Stimulated activated CD8-positive, alpha-beta memory T cell treated with anti-CD3 and anti-CD28 coated beads, Interleukin-7, amount 100 ng/mL, for 4 hours (primary cell): ENCODE measurements around the gene MYNN.

Experiments
- DNase-seq, 2 donors: peaks; one replicate each; pipeline ENCODE4 v3.0.0-alpha.2; 2020; ENCODE audit warnings: low read depth in 2 of 2

MYNN gene

DNA sequence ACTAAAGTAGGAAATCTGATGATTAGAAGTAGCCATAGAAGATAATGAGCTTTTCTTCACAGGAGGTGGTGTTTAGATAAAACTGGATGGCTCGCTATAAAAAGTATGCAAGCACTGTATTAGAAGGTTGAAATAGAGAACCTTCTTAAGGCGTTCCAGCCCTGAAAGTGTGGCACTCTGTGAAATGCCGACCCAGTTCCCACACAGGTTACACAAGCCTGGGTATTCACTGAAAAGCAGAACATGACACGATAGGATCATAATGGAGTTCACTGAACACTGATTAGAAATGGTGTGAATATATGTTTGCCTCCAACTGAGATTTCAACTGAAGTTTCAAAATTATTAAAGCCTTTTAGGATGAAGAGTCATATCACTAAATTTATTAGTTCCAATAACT, 54.5 kb downstream of the MYNN start:
- DNase-seq: no peak

DNA sequence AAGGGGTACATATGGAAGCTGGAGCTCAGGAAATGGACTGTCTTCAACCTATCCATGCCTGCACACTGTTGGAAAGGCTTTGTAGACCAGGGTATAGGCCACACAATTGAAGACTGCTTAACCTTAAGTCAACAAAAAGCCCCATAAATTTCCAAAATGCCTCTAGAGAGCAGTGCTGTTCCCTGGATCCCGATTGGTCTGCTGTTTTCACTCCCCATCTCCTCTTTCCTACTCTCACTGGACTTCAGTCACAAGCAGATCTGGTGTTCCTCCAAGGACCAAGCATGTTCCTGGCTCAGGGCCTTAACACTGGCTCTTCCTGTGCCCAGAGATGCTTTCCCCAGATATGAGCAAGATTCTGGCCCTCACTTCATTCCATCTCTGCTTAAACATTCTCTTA, 62.3 kb downstream of the MYNN start:
- DNase-seq: no peak

DNA sequence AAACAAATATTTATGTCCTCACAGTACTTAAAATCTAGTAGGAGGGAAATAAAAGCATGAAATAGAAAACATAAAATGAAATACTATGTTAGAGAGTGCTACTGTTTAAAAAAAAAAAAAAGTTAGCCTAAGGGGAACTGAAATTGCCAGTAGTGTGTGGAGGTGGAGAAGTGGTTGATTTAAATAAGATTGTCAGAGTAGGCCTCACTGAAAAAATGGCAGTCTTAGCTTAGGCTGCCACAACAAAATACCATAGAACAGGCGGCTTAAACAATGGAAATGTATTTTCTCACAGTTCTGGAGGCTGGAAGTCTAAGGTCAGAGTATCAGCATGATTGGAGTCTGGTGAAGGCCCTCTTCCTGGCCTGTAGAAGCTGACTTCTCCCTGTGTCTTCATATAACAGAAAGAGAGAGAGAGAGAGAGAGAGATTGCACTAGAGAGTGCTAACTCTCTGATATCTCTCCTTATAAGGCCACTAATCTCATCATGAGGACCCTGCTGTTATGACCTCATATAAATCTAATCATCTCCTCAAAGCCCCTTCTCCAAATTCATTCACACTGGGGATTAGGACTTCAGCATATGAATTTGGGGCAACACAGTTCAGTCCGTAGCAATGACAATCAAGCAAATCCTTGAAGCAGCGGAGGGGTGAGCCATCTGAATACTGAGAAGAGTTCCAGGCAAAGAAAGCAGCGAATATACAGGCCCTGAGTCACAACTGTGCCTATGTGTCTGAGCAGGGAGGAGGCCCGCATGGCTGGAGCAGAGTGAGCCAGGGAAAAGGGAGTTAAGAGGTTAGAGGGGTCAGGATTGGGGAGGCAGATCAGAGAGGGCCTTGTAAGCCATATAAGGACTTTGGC, 63.1 kb downstream of the MYNN start:
- DNase-seq: no peak

DNA sequence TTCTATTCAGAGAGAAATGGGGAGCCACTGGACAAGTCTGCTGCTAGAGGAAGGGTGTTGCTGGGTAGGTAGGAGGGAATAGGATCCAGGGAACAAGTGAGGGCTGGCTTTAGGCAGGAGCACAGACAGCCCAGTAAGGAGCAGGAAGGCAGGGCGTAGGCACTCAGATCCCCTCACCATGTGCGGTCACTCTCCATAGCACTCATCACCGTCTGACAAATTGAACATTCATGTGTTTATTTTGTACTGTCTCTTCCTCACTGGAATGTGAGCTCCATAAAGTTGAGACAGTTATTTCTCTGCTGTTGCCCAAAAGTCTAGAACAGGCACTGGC, 63.7 kb downstream of the MYNN start:
- no peak for DNase-seq

DNA sequence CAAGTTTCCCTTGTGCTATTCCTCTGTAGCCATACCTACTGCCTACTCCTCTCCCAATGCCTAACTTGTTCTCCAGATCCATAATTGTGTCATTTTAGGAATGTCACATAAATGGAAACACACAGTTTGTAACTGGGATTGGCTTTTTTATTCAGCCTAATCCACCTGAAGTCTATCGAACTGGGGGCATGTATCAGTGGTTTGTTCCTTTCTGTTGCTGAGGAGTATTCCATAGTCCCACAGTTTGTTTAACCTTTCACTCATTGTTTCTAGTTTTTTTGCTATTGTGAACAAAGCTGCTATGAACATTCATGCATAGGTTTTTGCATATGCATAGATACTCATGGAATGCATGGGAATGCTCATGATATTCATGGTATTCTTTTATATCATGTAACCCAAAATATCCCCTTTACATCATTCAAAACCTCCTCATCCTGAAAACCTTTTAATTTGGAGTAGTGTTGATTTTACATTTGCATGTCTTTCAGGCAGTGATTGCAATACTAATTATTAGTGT, 65.4 kb downstream of the MYNN start:
- no peak for DNase-seq
